ENCODE measurements around the gene TMEM234.

Gene TMEM234

DNA sequence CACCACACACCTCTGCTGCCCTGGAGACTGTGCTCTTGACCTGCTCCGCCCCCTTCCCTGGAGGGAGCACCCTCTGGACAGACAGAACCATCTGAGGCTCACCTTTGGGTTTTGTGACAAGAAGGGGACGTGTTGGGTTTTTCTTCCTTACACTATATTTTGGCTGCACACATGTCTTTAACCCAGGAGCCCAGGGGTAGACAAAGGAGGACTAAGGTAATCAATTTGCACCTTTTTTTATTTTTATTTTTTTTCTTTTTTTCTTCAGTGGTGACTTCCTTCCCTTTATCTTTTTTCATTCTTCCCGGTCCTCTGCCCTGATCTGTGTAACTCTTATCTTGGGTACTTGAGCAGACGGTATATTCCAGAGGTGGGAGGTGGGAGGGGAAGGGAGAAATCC is 51.2 kb downstream of the TMEM234 start:
- no peak for DNase-seq
